Thymus (tissue), 11 donors: ENCODE data around the gene ABLIM1. TPM values are rescaled to one million over a fixed set of nuclear protein-coding genes. Genes with fewer than 3 reads are reported as not detected.

Experiments
- DNase-seq, 9 donors: peaks; one replicate each; pipeline ENCODE4 v3.0.0-alpha.2; 2013; ENCODE audit warnings: low spot score in 9 of 9, low read depth in 6 of 9, missing footprints in 1 of 9
- H3K27ac ChIP-seq, 2 donors: one replicate each; pipeline ENCODE4 v1.5.1; 2013; ENCODE audit warnings: control low read depth in 1 of 2, low read depth in 1 of 2, low read length in 1 of 2, mild to moderate bottlenecking in 1 of 2, moderate library complexity in 1 of 2
- H3K27me3 ChIP-seq, 2 donors: one replicate each; pipeline ENCODE4 v1.5.1; 2013; ENCODE audit warnings: low read length in 1 of 2; ENCODE audit not compliant: control insufficient read depth in 2 of 2, insufficient read depth in 1 of 2
- H3K36me3 ChIP-seq, 2 donors: one replicate each; pipeline ENCODE4 v1.5.1; 2013; ENCODE audit warnings: low read length in 1 of 2, mild to moderate bottlenecking in 1 of 2, moderate library complexity in 1 of 2; ENCODE audit not compliant: control insufficient read depth in 2 of 2, insufficient read depth in 2 of 2
- H3K4me1 ChIP-seq, 2 donors: one replicate each; pipeline ENCODE4 v1.5.1; 2013; ENCODE audit warnings: low read length in 2 of 2; ENCODE audit not compliant: control insufficient read depth in 2 of 2, insufficient read depth in 2 of 2
- H3K4me3 ChIP-seq, 2 donors: one replicate each; pipeline ENCODE4 v1.5.1; 2013; ENCODE audit warnings: low read length in 2 of 2, control low read depth in 1 of 2, mild to moderate bottlenecking in 1 of 2
- H3K9me3 ChIP-seq, 2 donors: one replicate each; pipeline ENCODE4 v1.5.1; 2013; ENCODE audit warnings: low read length in 1 of 2, mild to moderate bottlenecking in 1 of 2; ENCODE audit not compliant: control insufficient read depth in 2 of 2, insufficient read depth in 1 of 2
- WGBS: extraction: QIAGEN DNeasy Blood & Tissue Kit; methylation state at CpG from one replicate; pipeline ENCODE4 v1.1.7; 2013; 5-methylcytosine and 5-hydroxymethylcytosine counted together
- polyA plus RNA-seq: library from polyadenylated mRNA; stranded (reverse); fragments of 200-250 nt; gene quantifications from one replicate; pipeline ENCODE4 v1.2.3, GENCODE V29; 2013
- total RNA-seq: library from RNA; stranded (reverse); fragments of 120-200 nt; gene quantifications from one replicate; pipeline ENCODE4 v1.2.4, GENCODE V29; 2013
- donor health status: healthy.

The ABLIM1 gene
- total and polyA plus RNA-seq, 2 donors: 43.3 to 49.1 TPM

DNA sequence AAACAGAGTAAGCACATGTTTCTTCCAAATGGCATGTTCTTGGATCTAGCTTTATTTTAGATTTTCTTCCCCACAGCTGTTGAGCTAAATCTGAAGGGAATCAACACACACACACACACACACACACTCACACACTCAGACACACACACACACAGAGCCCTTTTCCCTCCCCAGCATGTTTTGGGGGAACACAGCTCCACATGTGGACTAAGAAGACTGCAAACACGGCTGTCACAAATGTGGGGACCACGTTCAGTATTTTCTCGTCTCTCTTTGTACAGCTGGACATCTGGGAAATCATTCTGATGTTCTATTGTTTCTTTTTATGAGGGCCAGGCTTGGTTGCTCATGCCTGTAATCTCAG, 116.3 kb downstream of the ABLIM1 start:
- DNase-seq: no peak
- Histone ChIP-seq H3K9me3 (peaks cover 0 to under 1% of the 10 kb centered on the region in 2 donors), H3K4me1 (peaks cover 79 to 93% of the 10 kb centered on the region in 2 donors), H3K27ac (peak overlapping the region; percentile 91 to 93), H3K36me3 (no peaks in the 10 kb centered on the region), H3K4me3 (no peak overlapping the region), H3K27me3 (no peaks in the 10 kb centered on the region)
- 84% methylated on average over 3 of the region's 3 CpGs for WGBS

DNA sequence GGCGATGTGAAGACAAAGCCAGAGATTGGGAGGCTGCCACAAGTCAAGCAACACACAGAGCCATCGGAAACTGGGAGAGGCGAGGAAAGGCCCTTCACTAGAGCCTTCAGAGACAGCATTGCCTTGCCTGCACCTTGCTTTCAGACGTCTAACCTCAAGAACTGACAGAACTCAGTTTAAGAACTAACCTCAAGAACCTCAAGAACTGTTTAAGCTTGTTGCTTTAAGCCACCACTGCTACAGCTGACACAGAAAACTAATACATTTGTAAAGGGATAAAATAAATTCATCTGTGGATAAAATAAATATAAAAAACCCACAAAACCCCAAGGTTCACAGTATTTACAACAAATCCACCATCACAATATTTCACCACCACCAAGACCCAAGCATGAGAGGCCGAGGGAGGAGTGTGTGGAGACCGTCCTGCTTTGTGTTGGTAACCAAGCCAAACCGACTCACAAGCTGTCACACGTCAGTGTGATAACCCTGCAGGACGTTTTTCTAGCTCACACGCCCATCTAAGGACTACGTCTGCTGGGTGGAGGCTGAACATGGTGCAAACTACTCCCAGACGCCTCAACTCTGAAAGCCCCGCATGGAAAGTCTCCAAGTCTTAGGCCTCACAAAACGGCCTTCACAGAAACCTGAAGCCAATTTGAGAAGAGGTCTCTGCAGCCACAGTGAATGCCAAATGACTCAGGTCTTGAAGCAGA, 116.8 kb downstream of the ABLIM1 start:
- WGBS: 10% methylated on average over 14 of the region's 14 CpGs
- peak overlapping the region; percentile 91 to 93 for H3K27ac ChIP-seq
- H3K27me3 ChIP-seq: no peaks in the 10 kb centered on the region
- peak in 6 of 9 donors; percentile 29 to 91 (median 72) for DNase-seq
- peaks cover 0 to 6% of the 10 kb centered on the region in 2 donors for H3K9me3 ChIP-seq
- no peak overlapping the region for H3K4me3 ChIP-seq
- peaks cover 77 to 88% of the 10 kb centered on the region in 2 donors for H3K4me1 ChIP-seq
- no peaks in the 10 kb centered on the region for H3K36me3 ChIP-seq

DNA sequence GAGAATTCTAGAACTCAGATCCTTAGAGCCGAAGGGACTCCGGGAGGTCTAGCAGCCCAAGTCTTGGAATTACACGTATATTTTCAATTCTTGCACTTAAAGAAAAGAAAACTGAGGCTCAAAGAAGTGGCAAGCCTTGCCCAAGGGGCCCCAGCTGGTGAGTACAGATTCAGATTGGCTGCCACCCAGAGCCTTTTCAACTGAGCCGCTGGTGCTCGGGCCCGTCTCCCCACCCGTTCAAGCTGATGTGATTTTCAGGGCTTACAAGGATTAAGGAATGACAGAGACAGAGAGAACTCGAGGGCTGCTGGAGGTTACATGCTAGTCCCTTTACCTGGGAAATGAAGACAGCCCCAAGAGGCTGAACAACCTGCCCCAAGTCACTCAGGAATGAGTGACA, 117.8 kb downstream of the ABLIM1 start:
- 75% methylated on average over 8 of the region's 8 CpGs for WGBS
- Histone ChIP-seq H3K27me3 (no peaks in the 10 kb centered on the region), H3K9me3 (peaks cover 0 to 6% of the 10 kb centered on the region in 2 donors), H3K4me1 (peaks cover 68 to 78% of the 10 kb centered on the region in 2 donors), H3K36me3 (no peaks in the 10 kb centered on the region), H3K27ac (peak overlapping the region; percentile 91 to 93), H3K4me3 (no peak overlapping the region)
- DNase-seq: no peak

DNA sequence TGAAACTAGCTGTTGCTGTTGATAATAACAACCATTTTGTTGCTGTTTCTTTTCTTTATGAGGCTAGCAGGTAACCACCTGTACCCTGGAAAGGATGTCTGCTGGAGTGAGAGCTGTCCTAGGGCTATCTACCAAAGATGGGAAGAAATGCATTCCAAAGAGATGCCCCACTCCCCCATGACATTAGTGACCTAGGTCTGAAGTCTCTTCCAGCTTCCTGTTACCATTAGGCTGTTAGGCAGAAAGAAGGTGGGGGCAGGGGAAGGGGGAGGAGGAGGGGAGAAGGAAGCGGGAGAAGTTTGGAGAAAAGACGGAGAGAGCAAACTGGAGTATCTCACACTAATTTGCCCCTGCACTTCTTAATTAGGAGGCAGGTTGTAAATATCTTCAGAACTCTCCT, 118.5 kb downstream of the ABLIM1 start:
- Histone ChIP-seq H3K9me3 (peaks cover 0 to 6% of the 10 kb centered on the region in 2 donors), H3K4me3 (no peak overlapping the region), H3K36me3 (no peaks in the 10 kb centered on the region), H3K27me3 (no peaks in the 10 kb centered on the region), H3K27ac (peak overlapping the region; percentile 12 to 91), H3K4me1 (peaks cover 61 to 75% of the 10 kb centered on the region in 2 donors)
- DNase-seq: no peak
- 96% methylated on average over 2 of the region's 2 CpGs for WGBS

DNA sequence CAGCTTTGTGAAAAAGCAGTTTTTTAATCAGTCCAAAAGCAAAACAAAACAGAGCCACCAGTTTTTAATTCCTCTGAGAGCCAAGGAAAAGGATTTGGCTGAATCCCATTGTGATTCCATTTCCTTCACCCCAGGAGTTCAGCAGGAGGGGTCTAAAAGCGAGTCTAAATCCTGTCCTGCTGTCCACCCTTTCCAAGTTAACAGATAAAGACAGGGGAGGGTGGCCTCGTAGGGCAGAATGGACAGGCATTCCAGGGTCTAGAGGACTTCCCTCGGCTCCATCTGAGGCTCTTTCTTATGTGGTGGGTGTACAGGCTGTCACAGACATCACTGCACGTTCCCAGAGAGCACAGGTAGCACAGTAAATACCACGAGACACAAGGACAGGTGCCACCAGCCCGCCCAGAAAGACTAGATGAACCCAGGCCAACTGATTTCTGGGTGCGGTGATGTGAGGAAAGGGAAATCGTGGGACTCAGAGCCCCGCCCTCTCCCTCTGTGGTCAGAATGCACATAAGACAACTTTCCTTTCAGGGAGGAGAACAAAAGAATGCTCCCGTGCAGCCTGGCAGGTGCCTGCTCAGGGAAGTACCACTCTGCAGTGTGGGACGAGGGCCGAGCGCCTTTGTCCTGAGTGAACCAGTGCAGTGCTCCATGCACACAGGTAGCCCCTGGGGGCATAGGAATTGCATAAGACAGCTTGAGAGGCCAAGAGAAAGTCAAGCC, 119.7 kb downstream of the ABLIM1 start:
- H3K4me1 ChIP-seq: peaks cover 51 to 73% of the 10 kb centered on the region in 2 donors
- 10% methylated on average over 13 of the region's 13 CpGs for WGBS
- H3K36me3 ChIP-seq: no peaks in the 10 kb centered on the region
- DNase-seq: peak in 5 of 9 donors; percentile 44 to 90 (median 75)
- peak overlapping the region in 1 of 2 donors; percentile 7 for H3K4me3 ChIP-seq
- H3K27me3 ChIP-seq: no peaks in the 10 kb centered on the region
- peak overlapping the region; percentile 72 to 80 for H3K27ac ChIP-seq
- peaks cover 0 to 6% of the 10 kb centered on the region in 2 donors for H3K9me3 ChIP-seq

DNA sequence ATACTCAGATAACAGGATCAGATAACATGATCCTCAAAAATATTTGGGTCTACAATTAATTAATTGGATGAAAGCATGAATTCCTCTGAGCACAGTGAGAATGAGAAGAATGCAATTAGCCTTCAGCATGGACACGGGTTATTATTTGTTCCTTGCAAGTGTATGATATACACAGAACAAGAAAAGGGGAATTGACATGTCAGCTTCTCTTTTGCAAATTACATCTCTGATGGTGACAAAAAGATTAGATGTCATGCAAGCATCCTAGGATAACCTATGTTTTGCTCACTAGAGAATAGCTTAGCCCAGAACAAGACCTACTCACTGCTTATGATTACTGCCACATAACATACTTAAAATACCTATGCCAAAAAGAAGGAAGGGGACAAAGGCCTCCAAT, 120.3 kb downstream of the ABLIM1 start:
- peaks cover 0 to 6% of the 10 kb centered on the region in 2 donors for H3K9me3 ChIP-seq
- whole genome bisulfite sequencing: 96% methylated on average over 1 of the region's 1 CpG
- no peak overlapping the region for H3K27ac ChIP-seq
- no peaks in the 10 kb centered on the region for H3K36me3 ChIP-seq
- H3K4me3 ChIP-seq: no peak overlapping the region
- H3K27me3 ChIP-seq: no peaks in the 10 kb centered on the region
- DNase-seq: no peak
- H3K4me1 ChIP-seq: peaks cover 45 to 67% of the 10 kb centered on the region in 2 donors

DNA sequence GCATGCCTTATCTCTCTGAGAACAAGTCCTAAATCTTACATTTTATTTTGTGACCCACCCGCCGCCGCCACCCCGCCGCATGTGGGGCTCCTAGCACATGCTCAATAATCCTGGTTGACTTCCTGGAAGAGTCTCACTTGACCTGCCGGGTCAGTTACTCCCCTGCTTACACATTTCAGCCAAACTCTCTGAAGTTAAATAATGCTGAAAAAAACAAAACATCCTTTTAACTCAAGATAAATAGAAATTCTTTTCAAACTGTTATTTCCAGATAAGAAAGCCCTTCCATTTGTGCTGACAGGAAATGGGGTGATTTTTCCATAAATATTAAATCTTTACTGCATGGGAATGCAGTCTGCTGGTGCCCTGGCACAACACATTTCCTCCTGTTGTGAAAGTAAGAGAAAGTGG, 123.5 kb downstream of the ABLIM1 start:
- Histone ChIP-seq H3K27me3 (no peaks in the 10 kb centered on the region), H3K9me3 (peaks cover 0 to 6% of the 10 kb centered on the region in 2 donors), H3K27ac (no peak overlapping the region), H3K4me1 (peaks cover 17 to 36% of the 10 kb centered on the region in 2 donors), H3K4me3 (no peak overlapping the region), H3K36me3 (no peaks in the 10 kb centered on the region)
- 99% methylated on average over 6 of the region's 6 CpGs for WGBS
- no peak for DNase-seq

DNA sequence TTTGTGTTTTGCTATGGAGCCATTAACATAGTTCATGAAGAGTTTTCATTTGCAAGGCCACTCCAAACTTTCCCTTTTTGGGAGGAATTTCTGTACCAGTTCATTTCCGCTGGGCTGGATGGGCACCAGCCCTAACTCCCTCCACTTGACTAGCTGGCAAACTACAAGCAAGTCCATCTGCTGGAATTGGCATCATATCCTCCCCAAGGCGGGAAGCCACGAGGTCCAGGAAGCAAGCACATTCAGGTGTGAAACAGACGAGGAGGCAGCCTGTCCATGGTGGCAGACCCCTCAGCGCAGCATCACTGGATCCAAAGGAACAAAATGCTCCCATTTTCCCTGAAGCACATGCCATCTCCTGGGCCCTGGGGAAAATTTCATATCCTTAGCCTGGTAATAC, 125.8 kb downstream of the ABLIM1 start:
- H3K27me3 ChIP-seq: no peaks in the 10 kb centered on the region
- no peak overlapping the region for H3K4me3 ChIP-seq
- no peak for DNase-seq
- peaks cover 0 to 6% of the 10 kb centered on the region in 2 donors for H3K9me3 ChIP-seq
- H3K27ac ChIP-seq: no peak overlapping the region
- 98% methylated on average over 5 of the region's 5 CpGs for WGBS
- H3K4me1 ChIP-seq: peaks cover 5 to 22% of the 10 kb centered on the region in 2 donors
- no peaks in the 10 kb centered on the region for H3K36me3 ChIP-seq
